NCI-H2029 (cell line): ENCODE measurements around the gene XXYLT1.
A peak's percentile ranks its signal among the peaks of the same experiment; 100 is the strongest.
"Not testable (repeated sequence)": the region's sequence is repeated elsewhere in the genome, so short reads cannot be mapped to it uniquely, and the experiment has no call there.

Source experiments
- DNase-seq: peaks from one replicate; lab custom pipeline; 2025; lab: John Stamatoyannopoulos, UW

Gene XXYLT1, protein sequence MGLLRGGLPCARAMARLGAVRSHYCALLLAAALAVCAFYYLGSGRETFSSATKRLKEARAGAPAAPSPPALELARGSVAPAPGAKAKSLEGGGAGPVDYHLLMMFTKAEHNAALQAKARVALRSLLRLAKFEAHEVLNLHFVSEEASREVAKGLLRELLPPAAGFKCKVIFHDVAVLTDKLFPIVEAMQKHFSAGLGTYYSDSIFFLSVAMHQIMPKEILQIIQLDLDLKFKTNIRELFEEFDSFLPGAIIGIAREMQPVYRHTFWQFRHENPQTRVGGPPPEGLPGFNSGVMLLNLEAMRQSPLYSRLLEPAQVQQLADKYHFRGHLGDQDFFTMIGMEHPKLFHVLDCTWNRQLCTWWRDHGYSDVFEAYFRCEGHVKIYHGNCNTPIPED

DNA sequence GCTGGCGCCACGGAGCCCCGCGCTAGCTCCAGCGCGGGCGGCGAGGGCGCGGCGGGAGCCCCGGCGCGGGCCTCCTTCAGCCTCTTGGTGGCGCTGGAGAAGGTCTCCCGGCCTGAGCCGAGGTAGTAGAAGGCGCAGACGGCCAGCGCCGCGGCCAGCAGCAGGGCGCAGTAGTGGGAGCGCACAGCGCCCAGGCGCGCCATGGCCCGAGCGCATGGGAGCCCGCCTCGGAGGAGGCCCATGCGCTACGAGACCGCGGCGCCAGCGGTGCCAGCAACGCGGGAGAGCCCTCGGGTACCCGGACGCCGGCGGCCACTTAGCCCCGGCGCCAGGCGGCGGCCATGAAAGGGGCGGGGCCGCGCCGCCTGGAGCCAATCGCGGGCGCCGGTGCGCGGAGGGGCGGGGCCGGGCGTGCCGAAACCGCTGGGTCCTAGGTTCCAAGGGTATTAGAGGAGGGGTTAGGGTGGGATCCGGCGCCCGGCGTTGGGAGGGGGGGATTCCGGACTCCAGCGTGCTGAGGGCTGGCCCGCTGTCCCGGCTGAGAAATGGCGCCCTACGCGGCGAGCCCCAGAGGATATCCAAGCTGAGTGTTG lies at the start of gene XXYLT1:
TSS of gene XXYLT1 (minus strand) at position 343 of the 593 bp plus-strand sequence. CDS start at position 242, 101 bp downstream.
- DNase-seq = peak; percentile 83

DNA sequence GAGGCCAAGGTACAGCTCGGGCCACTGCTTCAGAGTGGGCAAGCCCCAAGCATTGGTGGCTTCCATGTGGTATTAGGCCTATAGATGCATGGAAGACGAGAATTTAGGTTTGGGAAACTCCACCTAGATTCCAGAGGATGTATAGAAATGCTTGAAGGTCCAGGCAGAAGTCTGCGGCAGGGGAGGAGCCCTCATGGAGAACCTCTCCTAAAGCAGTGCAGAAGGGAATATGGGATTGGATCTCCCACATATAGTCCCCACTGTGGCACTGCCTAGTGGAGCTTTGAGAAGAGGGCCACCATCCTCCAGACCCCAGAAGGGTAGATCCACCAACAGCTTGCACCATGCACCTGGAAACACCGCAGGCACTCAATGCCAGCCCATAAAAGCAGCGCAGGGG lies 48.1 kb upstream of the XXYLT1 start:
- DNase-seq = no peak

DNA sequence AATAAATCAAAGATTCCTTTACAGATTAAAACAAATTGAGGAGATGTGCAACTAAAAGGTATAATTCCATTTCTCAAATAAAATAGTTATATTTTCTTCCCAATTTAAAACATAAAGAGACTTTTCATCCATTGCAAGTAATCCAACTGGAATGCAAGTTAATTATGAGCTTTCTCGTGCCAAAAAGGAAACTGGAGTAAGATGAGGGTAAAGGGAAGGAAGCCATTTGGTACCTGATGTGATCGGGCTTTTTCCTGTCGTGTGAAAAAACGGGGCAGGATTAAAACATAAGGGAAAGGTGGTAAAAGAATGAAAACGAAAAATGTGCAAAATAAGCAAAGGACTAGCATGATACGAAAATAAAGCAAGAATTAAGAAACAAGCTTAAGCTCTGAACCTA lies 41.8 kb upstream of the XXYLT1 start:
- DNase-seq = no peak

DNA sequence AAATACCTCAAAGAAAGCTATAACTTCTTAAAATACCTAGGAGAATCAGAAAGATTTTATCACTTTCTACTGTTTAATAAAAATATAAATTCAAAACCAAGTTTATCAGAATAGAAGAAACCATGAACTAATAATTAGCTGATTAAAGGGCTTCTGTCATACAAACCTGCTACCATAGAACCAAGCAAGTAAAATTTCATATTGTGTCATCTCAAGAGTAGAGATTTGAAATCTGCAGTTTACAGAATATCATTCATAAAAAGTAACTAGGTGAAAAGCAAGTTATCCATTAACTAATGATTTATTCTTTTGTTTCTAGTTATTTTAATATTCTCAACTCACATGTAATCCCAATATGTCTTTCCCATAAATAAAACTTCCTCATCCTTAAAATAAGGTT lies 36.8 kb upstream of the XXYLT1 start:
- no peak for DNase-seq

DNA sequence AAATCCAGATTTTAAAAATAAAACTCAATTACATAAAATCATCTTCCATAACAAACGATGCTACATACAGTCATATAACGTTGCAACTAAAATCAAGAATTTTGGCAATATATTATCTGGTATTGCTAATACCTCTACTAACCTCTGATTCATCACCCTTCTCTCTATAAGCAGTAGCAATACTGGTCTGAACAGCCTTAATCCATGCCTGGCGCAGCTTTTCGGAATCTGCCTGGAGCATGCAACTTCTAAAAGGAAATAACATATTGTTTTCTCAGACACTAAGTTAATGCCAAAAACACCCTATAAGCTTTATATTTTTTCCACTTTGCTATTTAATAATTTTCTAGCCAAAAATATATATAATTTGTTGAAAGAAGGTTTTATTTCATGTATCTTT lies 35.4 kb upstream of the XXYLT1 start:
- no peak for DNase-seq

DNA sequence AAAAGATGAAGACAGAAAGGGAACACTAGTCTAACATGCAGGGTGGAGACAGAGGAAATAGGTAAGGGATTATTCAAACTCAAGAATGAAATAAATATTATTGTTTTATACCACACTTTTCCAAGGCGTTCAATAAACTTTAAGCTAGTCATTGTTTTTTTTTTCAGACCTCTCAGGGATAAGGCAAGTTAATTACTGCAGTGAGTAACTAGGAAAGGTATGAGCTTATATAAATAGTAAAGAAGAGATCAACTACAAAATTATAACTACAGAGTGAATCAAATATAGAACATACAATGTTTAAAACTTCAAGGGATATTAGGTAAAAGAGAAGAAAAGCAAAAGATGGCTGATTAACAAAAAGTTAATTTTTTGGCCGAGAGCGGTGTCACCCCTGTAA lies 31.5 kb upstream of the XXYLT1 start:
- no peak for DNase-seq

DNA sequence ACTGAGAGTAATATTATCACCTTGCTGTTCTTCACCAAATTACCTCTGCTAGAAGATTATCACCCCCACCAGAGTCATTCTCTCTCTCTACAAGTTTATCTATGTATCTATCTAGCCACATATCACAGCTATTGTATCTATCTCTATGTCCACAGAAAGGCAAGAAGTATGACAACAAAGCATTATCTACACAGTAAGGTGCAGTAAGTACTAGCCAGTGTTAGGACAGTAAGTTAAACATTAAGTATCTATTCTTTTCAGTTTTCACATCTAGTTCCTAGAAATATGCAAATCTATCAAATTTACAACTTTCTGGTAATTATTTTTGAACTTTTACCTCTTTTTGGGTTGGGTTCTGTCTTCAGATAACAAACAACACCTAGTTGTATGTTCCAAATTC lies 26.5 kb upstream of the XXYLT1 start:
- no peak for DNase-seq

DNA sequence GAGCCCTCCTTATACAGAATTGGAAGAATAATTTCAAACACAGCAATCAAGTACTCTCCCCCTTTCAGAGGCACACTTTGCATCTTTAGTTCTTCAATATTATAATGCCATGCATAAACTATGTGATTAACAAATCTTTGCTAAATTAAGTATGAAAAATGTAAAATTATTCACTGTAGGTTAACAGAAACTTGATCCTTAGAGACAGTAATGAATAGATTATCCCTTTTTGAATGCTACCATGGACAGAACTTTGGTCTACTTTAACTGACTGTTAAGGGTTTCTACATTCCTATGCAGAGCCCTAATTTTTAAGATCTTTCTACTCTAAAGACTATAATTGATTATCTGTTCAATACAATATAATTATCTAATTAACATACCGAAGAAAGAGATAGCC lies 25.7 kb upstream of the XXYLT1 start:
- DNase-seq = no peak

DNA sequence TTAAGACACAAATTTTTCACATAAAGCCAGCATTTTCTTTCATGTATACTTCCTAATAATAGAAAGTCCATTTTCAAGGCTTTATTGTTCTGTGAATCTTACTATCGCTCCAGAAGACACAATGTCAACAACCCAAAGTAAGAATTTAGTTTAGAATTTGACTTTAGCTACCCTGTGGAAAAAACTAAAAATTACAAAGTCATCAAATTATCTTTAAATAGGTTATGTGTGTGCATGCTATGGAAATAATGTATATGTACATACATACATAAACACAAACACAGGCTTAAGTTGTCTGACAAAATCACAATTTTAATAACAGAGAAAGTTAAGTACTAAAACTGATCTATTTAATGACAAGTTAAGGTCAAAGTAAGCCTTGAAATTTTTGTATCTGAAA lies 20.2 kb upstream of the XXYLT1 start:
- DNase-seq = no peak

DNA sequence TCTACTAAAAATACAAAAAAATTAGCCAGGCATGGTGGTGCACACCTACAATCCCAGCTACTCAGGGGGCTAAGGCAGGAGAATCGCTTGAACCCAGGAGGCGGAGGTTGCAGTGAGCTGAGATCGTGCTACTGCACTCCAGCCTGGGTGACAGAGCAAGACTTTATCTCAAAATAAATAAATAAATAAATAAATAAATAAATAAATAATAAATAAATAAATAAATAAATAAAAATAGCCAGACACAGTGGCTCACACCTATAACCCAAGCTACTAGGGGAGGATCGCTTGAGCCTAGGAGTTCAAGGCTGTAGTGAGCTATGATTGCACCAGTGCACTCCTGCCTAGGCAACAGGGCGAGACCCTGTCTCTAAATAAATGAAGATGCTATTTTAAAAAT lies 19.7 kb upstream of the XXYLT1 start:
- not testable (repeated sequence) for DNase-seq

DNA sequence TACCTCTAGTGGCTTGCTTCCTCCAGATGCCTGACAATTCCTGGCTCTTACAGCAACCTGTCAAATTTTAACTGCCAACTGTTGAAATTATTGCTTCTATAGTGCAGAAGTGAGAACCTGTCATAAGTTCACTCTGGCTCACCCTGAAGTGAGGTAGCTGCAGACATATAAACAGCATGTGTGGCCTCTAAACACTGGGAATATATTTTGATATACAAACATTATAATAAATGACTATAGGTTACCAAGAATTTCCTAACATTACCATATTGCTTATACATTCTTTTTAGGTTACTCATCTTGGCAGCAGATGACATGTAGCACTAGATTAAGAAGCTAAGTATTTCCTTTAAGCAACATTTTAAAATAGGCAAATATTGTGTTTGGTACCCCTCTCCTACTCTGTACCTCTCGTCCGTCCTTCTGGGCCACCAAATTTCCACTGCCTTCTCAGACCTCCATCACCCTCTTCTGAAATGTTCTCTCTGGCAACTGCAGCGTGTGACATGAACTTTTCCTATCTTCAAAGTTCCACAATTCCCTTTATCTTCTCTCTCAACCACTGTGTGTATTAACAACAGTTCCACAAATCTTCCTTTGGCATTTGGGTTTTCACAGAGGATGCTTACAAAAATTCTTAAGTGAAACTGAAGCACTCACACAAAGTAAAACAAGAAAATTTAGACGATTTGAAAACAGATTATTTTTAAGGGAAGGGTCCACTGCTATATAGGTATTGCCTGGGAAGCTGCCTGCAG lies 15.3 kb upstream of the XXYLT1 start:
- no peak for DNase-seq

DNA sequence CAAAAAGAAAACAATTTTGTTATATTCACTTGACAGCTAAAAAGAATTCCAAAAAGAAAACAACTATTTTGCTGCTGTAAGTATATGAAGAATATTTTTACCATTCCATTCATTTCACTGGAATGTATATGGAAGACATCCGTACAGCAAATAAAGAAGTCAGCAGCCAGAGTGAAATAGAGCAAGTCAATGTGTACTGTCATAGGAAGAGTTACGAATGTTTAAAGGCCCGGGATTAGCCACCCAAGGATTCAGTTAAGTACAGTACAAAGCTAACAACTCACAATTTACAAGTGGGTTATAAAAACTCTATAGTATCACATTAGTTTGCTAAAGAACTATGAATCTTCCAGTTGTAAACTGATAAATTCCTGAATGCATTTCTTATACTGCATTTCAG lies 14.4 kb upstream of the XXYLT1 start:
- no peak for DNase-seq

DNA sequence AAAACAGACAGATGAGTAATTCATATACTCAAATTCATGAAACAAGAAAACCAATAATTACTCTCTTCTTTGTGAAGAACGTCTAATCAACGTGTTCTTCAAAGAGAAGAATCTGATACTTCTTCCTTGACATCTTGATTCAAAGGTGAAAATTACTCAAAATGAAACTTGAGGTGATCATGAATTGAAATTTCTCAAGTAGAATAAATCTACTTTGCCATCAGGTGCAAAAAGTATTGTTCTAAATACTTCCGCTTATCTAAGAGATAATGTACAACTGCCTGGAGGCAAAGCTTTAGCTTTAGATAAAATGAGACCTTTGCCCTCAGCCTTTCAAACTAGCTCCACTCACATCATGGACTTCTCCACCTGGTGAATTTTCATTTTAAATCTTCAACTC lies 13.9 kb upstream of the XXYLT1 start:
- DNase-seq = no peak

DNA sequence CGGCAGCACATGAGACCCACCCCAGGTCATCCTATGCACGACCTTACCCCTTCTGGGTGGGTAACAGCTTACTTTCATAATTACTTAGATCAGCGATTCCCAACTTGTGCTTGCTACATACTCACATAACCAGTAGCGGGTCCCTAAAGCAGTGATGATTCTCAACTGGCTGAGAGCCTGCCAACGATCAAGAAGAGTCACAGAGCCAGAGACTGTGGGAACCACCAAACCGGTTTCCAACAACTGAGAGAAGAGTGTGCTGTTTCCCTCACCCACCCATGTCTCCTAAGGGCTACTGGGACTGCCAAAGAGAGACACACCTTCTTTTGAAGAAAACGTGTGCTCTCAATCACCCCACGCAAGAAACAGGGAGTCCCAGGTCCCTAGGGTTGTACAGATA lies 12.0 kb upstream of the XXYLT1 start:
- DNase-seq = no peak

DNA sequence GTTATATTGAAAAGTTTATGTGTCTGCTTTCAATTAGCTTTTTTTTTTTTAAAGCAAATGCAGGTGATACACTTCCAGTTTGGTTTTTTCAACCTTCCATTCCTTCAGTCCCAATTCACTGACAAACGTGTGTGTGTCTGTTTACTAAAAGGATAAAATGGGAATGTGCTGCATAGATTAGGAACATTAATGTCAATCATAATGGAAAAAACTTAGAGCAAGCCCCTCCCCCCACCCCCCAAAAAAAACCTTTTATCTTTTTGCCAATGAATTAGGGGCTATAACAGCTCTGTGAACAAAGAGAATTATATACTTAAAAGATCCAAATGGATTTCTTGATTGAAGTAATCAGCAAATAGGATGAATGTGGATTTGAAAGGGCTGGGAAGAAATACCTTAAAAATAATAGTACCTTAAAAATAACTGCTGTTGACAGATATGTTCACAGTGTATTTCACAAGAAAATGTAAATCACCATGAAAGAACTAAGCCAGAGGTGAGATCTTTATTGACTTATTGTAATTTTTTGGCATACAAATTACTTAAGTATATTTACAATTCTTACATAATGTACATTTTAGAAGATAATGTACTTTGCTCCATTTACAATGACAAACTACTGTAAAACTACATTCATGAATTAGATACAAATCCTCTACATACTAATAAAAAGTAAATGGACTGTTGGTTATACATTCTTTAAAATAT lies 3.5 kb upstream of the XXYLT1 start:
- no peak for DNase-seq

DNA sequence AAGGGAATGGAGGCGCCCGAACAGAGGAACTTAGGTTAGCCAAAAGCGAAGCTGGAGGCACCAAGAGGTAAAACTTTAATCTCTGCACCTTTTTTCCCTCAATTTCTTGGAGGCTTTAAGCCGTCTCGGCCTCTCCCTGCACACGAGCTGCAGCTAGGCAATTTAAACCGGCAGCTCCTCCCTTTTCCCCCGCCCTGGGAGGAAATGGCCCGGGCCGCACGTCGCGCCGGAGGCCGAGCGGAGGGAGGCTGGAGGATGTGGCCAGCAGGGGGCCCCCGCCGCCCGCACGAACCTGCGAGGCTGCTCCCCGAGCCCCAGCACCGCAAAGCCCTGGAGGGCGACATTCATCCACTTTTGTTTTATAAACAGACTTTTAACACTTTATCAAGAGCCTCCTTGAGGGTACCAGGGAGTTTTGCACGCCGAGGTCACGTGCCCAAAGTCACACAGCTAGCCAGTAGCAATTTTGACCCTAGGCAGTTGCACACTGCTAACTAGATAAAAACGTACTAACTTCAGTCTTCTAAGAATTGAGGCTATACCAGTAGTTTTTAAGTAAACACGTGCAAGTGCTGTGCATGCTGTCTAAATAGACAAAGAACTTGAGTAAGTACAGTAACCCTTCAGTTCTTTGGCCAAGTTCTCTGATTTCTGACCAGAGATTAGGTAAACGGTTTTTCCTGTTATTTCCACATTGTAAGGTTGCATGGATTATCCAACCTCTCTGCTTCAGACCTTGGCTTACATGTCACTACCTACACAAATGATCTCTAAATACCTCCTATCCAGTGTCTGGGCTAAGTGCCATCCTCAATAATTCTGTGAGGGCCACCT lies 668 bp upstream of the XXYLT1 start:
- DNase-seq = peak; percentile 73

DNA sequence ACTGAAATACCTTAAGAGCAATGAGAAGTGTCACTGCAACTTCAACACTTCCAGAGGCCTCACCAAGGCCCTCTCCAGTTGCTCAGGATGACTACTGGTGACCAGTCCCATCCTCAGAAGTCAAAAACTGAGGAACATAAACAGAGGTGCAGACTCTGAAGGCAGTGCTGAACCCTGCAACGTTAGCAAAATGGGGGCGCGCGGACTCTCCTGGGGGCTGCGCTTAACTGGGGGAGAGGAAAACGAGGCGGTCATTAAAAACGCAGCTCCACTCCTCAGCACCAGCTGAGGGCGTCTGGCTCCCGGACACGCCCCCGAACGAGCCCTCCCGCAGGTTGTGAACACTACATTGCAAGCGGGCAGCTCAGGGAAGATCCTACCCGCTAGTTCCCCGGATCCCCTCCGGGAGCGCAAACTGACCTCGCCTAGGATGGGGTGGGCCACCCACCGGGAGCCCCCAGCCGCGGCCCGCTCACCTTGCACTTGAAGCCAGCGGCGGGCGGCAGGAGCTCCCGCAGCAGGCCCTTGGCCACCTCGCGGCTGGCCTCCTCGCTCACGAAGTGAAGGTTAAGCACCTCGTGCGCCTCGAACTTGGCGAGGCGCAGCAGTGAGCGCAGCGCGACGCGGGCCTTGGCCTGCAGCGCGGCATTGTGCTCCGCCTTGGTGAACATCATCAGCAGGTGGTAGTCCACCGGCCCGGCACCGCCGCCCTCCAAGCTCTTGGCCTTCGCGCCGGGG lies 711 bp downstream of the XXYLT1 start:
- peak; percentile 60 for DNase-seq

DNA sequence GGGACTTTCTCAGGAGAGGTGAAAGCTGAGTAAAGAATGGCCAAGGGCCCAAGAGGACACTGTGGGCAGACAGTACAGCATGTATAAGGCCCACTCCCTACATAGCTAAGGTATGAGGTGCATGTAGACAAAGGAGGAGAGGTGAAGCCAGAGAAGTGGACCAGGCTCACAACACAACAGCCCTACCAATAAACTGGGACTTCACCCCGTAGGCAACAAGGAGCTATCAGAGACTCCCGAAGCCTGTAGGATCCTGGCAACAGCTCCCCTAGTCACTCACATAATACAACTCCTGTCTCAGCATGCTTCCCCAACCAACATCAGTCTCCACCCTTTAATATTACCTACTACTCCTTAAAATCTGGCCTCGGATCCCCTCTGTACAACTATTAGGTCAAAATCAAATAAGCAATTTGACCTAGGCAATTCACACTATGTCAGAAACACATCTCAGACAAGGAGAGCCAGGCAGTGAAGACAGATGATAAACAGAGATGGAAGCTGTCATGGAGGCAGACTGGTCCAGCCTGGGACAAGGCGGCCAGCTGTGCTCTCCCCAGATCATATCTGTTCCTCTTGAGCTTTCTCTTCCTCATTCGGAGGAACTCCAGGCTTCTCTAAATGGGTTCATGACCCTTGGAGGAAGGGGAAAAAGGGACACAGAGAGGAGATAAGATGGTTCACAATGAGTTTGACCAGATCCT lies 1.4 kb downstream of the XXYLT1 start:
- no peak for DNase-seq

DNA sequence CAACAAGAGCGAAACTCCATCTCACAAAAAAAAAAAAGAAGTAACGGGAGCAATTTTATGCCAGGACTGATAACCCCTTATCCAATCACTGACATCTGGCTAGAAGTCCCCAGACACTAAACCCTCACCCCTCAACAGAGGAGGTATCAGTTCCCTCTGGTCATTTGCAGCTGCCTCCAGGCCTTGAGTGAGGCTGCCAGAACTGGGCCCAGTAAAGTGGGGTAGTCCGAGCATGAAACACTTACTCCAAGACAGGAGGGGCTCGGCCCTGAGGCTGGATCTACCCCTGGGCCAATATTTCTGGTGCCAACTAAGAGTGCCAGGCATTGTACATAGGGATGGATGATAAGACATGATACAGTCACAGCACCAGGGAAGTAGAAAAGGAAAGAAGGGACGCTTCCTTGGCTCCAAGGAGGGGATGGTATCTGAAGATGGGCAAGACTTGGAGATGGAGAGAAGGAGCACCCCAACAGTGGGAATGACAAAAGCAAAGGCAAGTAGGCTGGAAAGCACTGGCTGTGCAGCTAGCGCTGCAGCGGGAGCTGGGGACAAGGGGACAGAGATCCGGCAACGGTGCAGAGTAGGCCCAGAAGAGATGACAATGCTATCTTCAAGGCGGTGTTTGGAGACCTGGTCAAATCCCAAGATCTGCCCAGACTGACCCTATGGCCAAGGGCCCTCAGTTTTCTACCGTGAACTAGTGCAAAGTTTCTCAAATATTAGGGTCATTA lies 2.2 kb downstream of the XXYLT1 start:
- DNase-seq = no peak

DNA sequence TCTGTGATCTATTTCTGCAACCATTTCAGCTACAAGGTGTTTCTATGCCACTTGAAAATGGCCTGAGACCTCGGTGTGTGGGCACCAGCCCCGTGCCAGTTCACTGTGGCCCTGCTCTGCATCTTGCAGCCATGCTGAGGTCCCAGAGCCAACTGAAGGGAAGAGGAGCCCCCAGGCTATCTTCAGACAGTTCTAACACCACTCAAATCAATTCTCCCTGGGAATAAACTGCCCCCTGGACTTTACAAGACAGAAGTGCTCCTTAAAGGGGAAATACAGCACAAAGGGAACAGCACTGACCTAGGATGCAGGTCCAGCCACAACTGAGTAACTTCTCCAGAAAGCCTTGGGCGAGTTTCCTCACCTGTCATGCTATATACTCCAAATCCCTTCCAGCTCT lies 3.9 kb downstream of the XXYLT1 start:
- DNase-seq = no peak
